T-helper 22 cell (primary cell): ENCODE measurements around the gene ZDHHC17.

Experiments
- DNase-seq: peaks from one replicate; pipeline ENCODE4 v3.0.0-alpha.2; 2020; ENCODE audit warnings: low read depth

The ZDHHC17 gene

GRCh38 chr12:76820888-76821482 lies 57.1 kb downstream of the ZDHHC17 start:
- DNase-seq: no peak

- DNase-seq: no peak
Observed at GRCh38 chr12:76830436-76830835, 66.5 kb downstream of the ZDHHC17 start.

- DNase-seq: no peak
Observed at GRCh38 chr12:76836633-76837032, 72.7 kb downstream of the ZDHHC17 start.

GRCh38 chr12:76847260-76847659 lies 83.3 kb downstream of the ZDHHC17 start:
- DNase-seq: no peak

GRCh38 chr12:76848132-76848531 lies 84.2 kb downstream of the ZDHHC17 start:
- no peak for DNase-seq

- DNase-seq: no peak
Observed at GRCh38 chr12:76852106-76852505, 88.2 kb downstream of the ZDHHC17 start.

GRCh38 chr12:76855271-76855670 lies 91.4 kb downstream of the ZDHHC17 start:
- DNase-seq: no peak

GRCh38 chr12:76856018-76856644 lies 92.2 kb downstream of the ZDHHC17 start:
- DNase-seq: no peak

GRCh38 chr12:76859611-76860010 lies 95.7 kb downstream of the ZDHHC17 start:
- DNase-seq: no peak

GRCh38 chr12:76860256-76860655 lies 96.3 kb downstream of the ZDHHC17 start:
- no peak for DNase-seq

GRCh38 chr12:76863005-76863670 lies 99.2 kb downstream of the ZDHHC17 start:
- no peak for DNase-seq

GRCh38 chr12:76863837-76864236 lies 99.9 kb downstream of the ZDHHC17 start:
- DNase-seq: no peak

GRCh38 chr12:76864791-76865400 lies 101.0 kb downstream of the ZDHHC17 start:
- no peak for DNase-seq

- DNase-seq: no peak
Observed at GRCh38 chr12:76866151-76866567, 102.2 kb downstream of the ZDHHC17 start.

- DNase-seq: no peak
Observed at GRCh38 chr12:76866726-76867125, 102.8 kb downstream of the ZDHHC17 start.

- DNase-seq: no peak
Observed at GRCh38 chr12:76871082-76871481, 107.2 kb downstream of the ZDHHC17 start.

GRCh38 chr12:76871742-76872141 lies 107.8 kb downstream of the ZDHHC17 start:
- DNase-seq: no peak

GRCh38 chr12:76872415-76872814 lies 108.5 kb downstream of the ZDHHC17 start:
- DNase-seq: no peak

- no peak for DNase-seq
Observed at GRCh38 chr12:76874027-76874426, 110.1 kb downstream of the ZDHHC17 start.

- DNase-seq: no peak
Observed at GRCh38 chr12:76874491-76875190, 110.7 kb downstream of the ZDHHC17 start.

GRCh38 chr12:76876696-76877229 lies 112.8 kb downstream of the ZDHHC17 start:
- no peak for DNase-seq
